GM23338 (cell line): ENCODE measurements around the gene LCP2. TPM values are rescaled to one million over a fixed set of nuclear protein-coding genes. Genes with fewer than 3 reads are reported as not detected.

Source experiments
- ATAC-seq: fragments of 200-7000 bp; cut with Tn5 transposase; 3 replicates; pipeline ENCODE4 v1.9.1; 2020
- DNase-seq: peaks from one replicate; pipeline ENCODE4 v3.0.0-alpha.2; 2015; ENCODE audit warnings: low spot score
- H2AFZ ChIP-seq: fragments of 200-600 bp; sonication (generic); 2 replicates; pipeline ENCODE4 v1.8.0; 2016; ENCODE audit warnings: antibody characterized with exemption, mild to moderate bottlenecking, moderate library complexity
- H3F3A ChIP-seq: fragments of 200-600 bp; sonication (generic); replicated peaks from 2 replicates; pipeline ENCODE4 v1.8.0; 2017; ENCODE audit warnings: antibody characterized with exemption, mixed run types, low read depth
- H3K27ac ChIP-seq: fragments of 200-600 bp; sonication (generic); 2 replicates; pipeline ENCODE4 v1.6.1; 2016; ENCODE audit warnings: low read depth
- H3K27me3 ChIP-seq: fragments of 200-600 bp; sonication (generic); 2 replicates; pipeline ENCODE4 v1.8.0; 2016; ENCODE audit warnings: mild to moderate bottlenecking, mixed run types, moderate library complexity; ENCODE audit not compliant: insufficient read depth
- H3K36me3 ChIP-seq: fragments of 200-600 bp; sonication (generic); 2 replicates; pipeline ENCODE4 v1.8.0; 2016; ENCODE audit warnings: mild to moderate bottlenecking; ENCODE audit not compliant: insufficient read depth
- H3K4me1 ChIP-seq: fragments of 200-600 bp; sonication (generic); 2 replicates; pipeline ENCODE4 v1.8.0; 2016; ENCODE audit warnings: mild to moderate bottlenecking, moderate library complexity; ENCODE audit not compliant: insufficient read depth
- H3K4me2 ChIP-seq: fragments of 200-600 bp; sonication (generic); 2 replicates; pipeline ENCODE4 v1.7.1; 2017; ENCODE audit warnings: mixed run types
- H3K4me3 ChIP-seq: fragments of 200-600 bp; sonication (generic); 2 replicates; pipeline ENCODE4 v1.6.1; 2016; ENCODE audit warnings: mixed run types
- H3K79me2 ChIP-seq: fragments of 200-600 bp; sonication (generic); replicated peaks from 2 replicates; pipeline ENCODE4 v1.8.0; 2017; ENCODE audit warnings: mild to moderate bottlenecking; ENCODE audit not compliant: insufficient read depth
- H3K9me2 ChIP-seq: fragments of 200-600 bp; sonication (generic); 2 replicates; pipeline ENCODE4 v1.8.0; 2017; ENCODE audit not compliant: insufficient read depth
- H4K20me1 ChIP-seq: fragments of 200-600 bp; sonication (generic); replicated peaks from 2 replicates; pipeline ENCODE4 v1.8.0; 2017; ENCODE audit warnings: mild to moderate bottlenecking; ENCODE audit not compliant: insufficient read depth
- H3K27ac Mint-ChIP-seq: 2 replicates; pipeline ENCODE4 v1.8.0; 2020; ENCODE audit warnings: inconsistent platforms, mild to moderate bottlenecking, moderate library complexity, mixed read lengths
- H3K27me3 Mint-ChIP-seq: 3 replicates; pipeline ENCODE4 v1.8.0; 2022; ENCODE audit warnings: low read depth, mild to moderate bottlenecking, moderate library complexity, mixed read lengths, inconsistent platforms; ENCODE audit not compliant: insufficient read depth, poor library complexity
- H3K36me3 Mint-ChIP-seq: 3 replicates; pipeline ENCODE4 v1.8.0; 2021; ENCODE audit warnings: low read depth, mild to moderate bottlenecking, inconsistent platforms, moderate library complexity, mixed read lengths
- H3K4me1 Mint-ChIP-seq: 3 replicates; pipeline ENCODE4 v1.8.0; 2020; ENCODE audit warnings: mild to moderate bottlenecking, inconsistent platforms, mixed read lengths
- H3K4me3 Mint-ChIP-seq: 3 replicates; pipeline ENCODE4 v1.8.0; 2021; ENCODE audit warnings: moderate library complexity, mild to moderate bottlenecking, inconsistent platforms, mixed read lengths
- H3K9me3 Mint-ChIP-seq: 3 replicates; pipeline ENCODE4 v1.8.0; 2020; ENCODE audit warnings: moderate library complexity, mild to moderate bottlenecking, inconsistent platforms, mixed read lengths
- CREB1 ChIP-seq: fragments of 250-450 bp; sonication (Bioruptor Pico); IDR thresholded peaks from 2 replicates; pipeline ENCODE4 v1.5.0; 2020; ENCODE audit warnings: low read depth, mild to moderate bottlenecking, moderate library complexity
- ETS1 ChIP-seq: IDR thresholded peaks from 2 replicates; pipeline ENCODE4 v1.6.1; 2016; ENCODE audit warnings: antibody characterized with exemption
- EZH2 ChIP-seq: fragments of 200-600 bp; sonication (generic); IDR thresholded peaks from one replicate; pipeline ENCODE4 v1.8.0; 2017; ENCODE audit warnings: antibody characterized with exemption, mild to moderate bottlenecking, low read depth; ENCODE audit not compliant: unreplicated experiment
- EZH2phosphoT487 ChIP-seq: fragments of 200-600 bp; sonication (generic); IDR thresholded peaks from one replicate; pipeline ENCODE4 v1.8.1; 2018; ENCODE audit warnings: antibody characterized with exemption; ENCODE audit not compliant: unreplicated experiment
- JUNB ChIP-seq: IDR thresholded peaks from one replicate; pipeline ENCODE4 v1.6.1; 2016; ENCODE audit warnings: antibody characterized with exemption; ENCODE audit not compliant: unreplicated experiment
- NANOG ChIP-seq: IDR thresholded peaks from 2 replicates; pipeline ENCODE4 v1.6.1; 2016; ENCODE audit warnings: antibody characterized with exemption, borderline replicate concordance
- POLR2AphosphoS5 ChIP-seq: IDR thresholded peaks from 2 replicates; pipeline ENCODE4 v1.6.1; 2016; ENCODE audit warnings: antibody characterized with exemption, low read depth
- REST ChIP-seq: IDR thresholded peaks from one replicate; pipeline ENCODE4 v1.6.1; 2018; ENCODE audit warnings: antibody characterized with exemption; ENCODE audit not compliant: unreplicated experiment
- STAT1 ChIP-seq: IDR thresholded peaks from one replicate; pipeline ENCODE4 v1.6.1; 2016; ENCODE audit warnings: antibody characterized with exemption; ENCODE audit not compliant: unreplicated experiment
- ZNF114 ChIP-seq: fragments of 250-450 bp; sonication (Bioruptor Pico); IDR thresholded peaks from 2 replicates; pipeline ENCODE4 v1.5.0; 2020; ENCODE audit warnings: mild to moderate bottlenecking, moderate library complexity
- ZNF331 ChIP-seq: fragments of 250-450 bp; sonication (Bioruptor Pico); IDR thresholded peaks from 2 replicates; pipeline ENCODE4 v1.5.0; 2020; ENCODE audit warnings: low read depth, mild to moderate bottlenecking, moderate library complexity
- polyA plus RNA-seq: library from polyadenylated mRNA; unstranded; fragments of >200 nt; fragmentation: Nextera tagmentation; extraction: Ambion mirVana; gene quantifications from 2 replicates; pipeline ENCODE4 v1.2.1, GENCODE V29; 2016
- total RNA-seq: library from RNA; depleted of rRNA; stranded (reverse); fragments of >200 nt; shearing (Covaris generic); gene quantifications from 2 replicates; pipeline ENCODE4 v1.2.3, GENCODE V29; 2014
- TF ChIP-seq, protein P1 (sequence below), 2 experiments: fragments of 200-600 bp in 1 of 2; sonication (generic) in 1 of 2; conservative IDR thresholded peaks; 2 replicates each; pipeline versions ENCODE4 v1.5.1 to v1.6.1; 2016 to 2017; ENCODE audit warnings: antibody characterized with exemption in 2 of 2, low read depth in 2 of 2, mild to moderate bottlenecking in 2 of 2, moderate library complexity in 1 of 2
- TF ChIP-seq, protein P2 (sequence below): fragments of 250-450 bp; sonication (Bioruptor Pico); IDR thresholded peaks from 2 replicates; pipeline ENCODE4 v1.5.0; 2020; ENCODE audit warnings: mild to moderate bottlenecking, moderate library complexity

The LCP2 gene
- total and polyA plus RNA-seq, 2 experiments from 2014 or later = 0.26 to 0.38 TPM

DNA sequence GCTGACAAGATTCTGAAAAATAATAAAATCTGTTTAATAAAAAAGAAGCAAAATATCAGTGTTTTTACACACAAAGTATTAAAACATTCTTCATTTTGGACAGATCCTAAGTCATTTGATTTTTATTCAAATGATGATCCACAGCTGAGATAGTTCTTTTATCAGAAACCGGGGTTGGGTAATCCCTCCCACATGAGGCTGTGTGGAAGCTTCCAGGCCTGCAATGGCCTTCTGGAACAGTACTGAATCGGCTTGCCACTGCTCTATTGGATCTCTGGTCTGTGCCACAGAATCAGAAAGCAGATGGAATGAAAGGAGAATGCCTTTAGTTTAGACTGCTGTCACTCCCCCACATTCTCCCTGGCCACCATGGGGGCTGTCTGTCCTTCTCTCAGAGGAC lies 70.9 kb downstream of the LCP2 start:
- Mint-ChIP-seq H3K9me3 (no peaks in the 10 kb centered on the region), H3K36me3 (no peaks in the 10 kb centered on the region), H3K4me3 (no peak overlapping the region), H3K27me3 (peaks cover 6% of the 10 kb centered on the region), H3K27ac (no peak overlapping the region), H3K4me1 (peaks cover 34% of the 10 kb centered on the region)
- Histone ChIP-seq H3K4me3 (no peak overlapping the region), H3K4me2 (no peak overlapping the region), H3K9me2 (no peaks in the 10 kb centered on the region), H3K4me1 (peaks cover 7% of the 10 kb centered on the region; the same call in 1 of the 2 replicates), H2AFZ (peak overlapping the region; percentile 80; the same call in 1 of the 2 replicates), H3K27me3 (no peaks in the 10 kb centered on the region), H3F3A (no peaks in the 10 kb centered on the region), H3K27ac (no peak overlapping the region), H3K36me3 (no peaks in the 10 kb centered on the region), H3K79me2 (no peaks in the 10 kb centered on the region), H4K20me1 (no peaks in the 10 kb centered on the region)
- no peak for ATAC-seq
- TF ChIP-seq, protein P1, sequence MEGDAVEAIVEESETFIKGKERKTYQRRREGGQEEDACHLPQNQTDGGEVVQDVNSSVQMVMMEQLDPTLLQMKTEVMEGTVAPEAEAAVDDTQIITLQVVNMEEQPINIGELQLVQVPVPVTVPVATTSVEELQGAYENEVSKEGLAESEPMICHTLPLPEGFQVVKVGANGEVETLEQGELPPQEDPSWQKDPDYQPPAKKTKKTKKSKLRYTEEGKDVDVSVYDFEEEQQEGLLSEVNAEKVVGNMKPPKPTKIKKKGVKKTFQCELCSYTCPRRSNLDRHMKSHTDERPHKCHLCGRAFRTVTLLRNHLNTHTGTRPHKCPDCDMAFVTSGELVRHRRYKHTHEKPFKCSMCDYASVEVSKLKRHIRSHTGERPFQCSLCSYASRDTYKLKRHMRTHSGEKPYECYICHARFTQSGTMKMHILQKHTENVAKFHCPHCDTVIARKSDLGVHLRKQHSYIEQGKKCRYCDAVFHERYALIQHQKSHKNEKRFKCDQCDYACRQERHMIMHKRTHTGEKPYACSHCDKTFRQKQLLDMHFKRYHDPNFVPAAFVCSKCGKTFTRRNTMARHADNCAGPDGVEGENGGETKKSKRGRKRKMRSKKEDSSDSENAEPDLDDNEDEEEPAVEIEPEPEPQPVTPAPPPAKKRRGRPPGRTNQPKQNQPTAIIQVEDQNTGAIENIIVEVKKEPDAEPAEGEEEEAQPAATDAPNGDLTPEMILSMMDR (conservative IDR thresholded peaks at IDR 0.05; ENCODE audit: low read depth in 2 of 2) = no peak
- TF ChIP-seq REST (no peak), EZH2phosphoT487 (no peak), STAT1 (no peak), CREB1 (CRISPR knock-in tag) (no peak), NANOG (no peak), POLR2AphosphoS5 (no peak), EZH2 (no peak), ZNF331 (CRISPR knock-in tag) (no peak), ETS1 (no peak), ZNF114 (CRISPR knock-in tag) (no peak), JUNB (no peak)
- TF ChIP-seq, protein P2, sequence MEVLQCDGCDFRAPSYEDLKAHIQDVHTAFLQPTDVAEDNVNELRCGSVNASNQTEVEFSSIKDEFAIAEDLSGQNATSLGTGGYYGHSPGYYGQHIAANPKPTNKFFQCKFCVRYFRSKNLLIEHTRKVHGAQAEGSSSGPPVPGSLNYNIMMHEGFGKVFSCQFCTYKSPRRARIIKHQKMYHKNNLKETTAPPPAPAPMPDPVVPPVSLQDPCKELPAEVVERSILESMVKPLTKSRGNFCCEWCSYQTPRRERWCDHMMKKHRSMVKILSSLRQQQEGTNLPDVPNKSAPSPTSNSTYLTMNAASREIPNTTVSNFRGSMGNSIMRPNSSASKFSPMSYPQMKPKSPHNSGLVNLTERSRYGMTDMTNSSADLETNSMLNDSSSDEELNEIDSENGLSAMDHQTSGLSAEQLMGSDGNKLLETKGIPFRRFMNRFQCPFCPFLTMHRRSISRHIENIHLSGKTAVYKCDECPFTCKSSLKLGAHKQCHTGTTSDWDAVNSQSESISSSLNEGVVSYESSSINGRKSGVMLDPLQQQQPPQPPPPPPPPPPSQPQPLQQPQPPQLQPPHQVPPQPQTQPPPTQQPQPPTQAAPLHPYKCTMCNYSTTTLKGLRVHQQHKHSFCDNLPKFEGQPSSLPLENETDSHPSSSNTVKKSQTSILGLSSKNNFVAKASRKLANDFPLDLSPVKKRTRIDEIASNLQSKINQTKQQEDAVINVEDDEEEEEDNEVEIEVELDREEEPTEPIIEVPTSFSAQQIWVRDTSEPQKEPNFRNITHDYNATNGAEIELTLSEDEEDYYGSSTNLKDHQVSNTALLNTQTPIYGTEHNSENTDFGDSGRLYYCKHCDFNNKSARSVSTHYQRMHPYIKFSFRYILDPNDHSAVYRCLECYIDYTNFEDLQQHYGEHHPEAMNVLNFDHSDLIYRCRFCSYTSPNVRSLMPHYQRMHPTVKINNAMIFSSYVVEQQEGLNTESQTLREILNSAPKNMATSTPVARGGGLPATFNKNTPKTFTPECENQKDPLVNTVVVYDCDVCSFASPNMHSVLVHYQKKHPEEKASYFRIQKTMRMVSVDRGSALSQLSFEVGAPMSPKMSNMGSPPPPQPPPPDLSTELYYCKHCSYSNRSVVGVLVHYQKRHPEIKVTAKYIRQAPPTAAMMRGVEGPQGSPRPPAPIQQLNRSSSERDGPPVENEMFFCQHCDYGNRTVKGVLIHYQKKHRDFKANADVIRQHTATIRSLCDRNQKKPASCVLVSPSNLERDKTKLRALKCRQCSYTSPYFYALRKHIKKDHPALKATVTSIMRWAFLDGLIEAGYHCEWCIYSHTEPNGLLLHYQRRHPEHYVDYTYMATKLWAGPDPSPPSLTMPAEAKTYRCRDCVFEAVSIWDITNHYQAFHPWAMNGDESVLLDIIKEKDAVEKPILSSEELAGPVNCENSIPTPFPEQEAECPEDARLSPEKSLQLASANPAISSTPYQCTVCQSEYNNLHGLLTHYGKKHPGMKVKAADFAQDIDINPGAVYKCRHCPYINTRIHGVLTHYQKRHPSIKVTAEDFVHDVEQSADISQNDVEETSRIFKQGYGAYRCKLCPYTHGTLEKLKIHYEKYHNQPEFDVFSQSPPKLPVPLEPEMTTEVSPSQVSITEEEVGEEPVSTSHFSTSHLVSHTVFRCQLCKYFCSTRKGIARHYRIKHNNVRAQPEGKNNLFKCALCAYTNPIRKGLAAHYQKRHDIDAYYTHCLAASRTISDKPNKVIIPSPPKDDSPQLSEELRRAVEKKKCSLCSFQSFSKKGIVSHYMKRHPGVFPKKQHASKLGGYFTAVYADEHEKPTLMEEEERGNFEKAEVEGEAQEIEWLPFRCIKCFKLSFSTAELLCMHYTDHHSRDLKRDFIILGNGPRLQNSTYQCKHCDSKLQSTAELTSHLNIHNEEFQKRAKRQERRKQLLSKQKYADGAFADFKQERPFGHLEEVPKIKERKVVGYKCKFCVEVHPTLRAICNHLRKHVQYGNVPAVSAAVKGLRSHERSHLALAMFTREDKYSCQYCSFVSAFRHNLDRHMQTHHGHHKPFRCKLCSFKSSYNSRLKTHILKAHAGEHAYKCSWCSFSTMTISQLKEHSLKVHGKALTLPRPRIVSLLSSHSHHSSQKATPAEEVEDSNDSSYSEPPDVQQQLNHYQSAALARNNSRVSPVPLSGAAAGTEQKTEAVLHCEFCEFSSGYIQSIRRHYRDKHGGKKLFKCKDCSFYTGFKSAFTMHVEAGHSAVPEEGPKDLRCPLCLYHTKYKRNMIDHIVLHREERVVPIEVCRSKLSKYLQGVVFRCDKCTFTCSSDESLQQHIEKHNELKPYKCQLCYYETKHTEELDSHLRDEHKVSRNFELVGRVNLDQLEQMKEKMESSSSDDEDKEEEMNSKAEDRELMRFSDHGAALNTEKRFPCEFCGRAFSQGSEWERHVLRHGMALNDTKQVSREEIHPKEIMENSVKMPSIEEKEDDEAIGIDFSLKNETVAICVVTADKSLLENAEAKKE (CRISPR knock-in tag) = no peak
- DNase-seq = no peak
